Measurements from ENCODE around the gene UBE2S.

- TF ChIP-seq SIN3A (IDR thresholded peaks at IDR 0.05; ENCODE audit: low read depth, low read length), result no peak
- no peak for TF ChIP-seq SMC3 (IDR thresholded peaks at IDR 0.05; ENCODE audit: borderline replicate concordance, low read length)
- no peak for TF ChIP-seq RAD21 (IDR thresholded peaks at IDR 0.05; ENCODE audit: insufficient read depth, low read depth, low read length)
- TF ChIP-seq POLR2A (IDR thresholded peaks at IDR 0.05; ENCODE audit: low read depth, low read length), result no peak
- no peak for TF ChIP-seq BCLAF1 (IDR thresholded peaks at IDR 0.05)
- TF ChIP-seq CTCF (IDR thresholded peaks at IDR 0.05 in 2 of 3, conservative IDR thresholded peaks at IDR 0.05 in 1 of 3; ENCODE audit: control insufficient read depth in 2 of 3, extremely low read depth in 1 of 3, insufficient read depth in 1 of 3, low read depth in 3 of 3, low read length in 3 of 3), result no peak
- no peak for TF ChIP-seq SP1 (IDR thresholded peaks at IDR 0.05; ENCODE audit: low read depth, low read length)
- no peak for TF ChIP-seq MYC (IDR thresholded peaks at IDR 0.05; ENCODE audit: insufficient read depth, insufficient read length, insufficient replicate concordance, low read length, severe bottlenecking)
- no peak for TF ChIP-seq E2F4 (IDR thresholded peaks at IDR 0.05; ENCODE audit: low read depth, low read length)
- TF ChIP-seq RFX5 (IDR thresholded peaks at IDR 0.05; ENCODE audit: low read depth, low read length), result no peak
- no peak for TF ChIP-seq TCF3 (IDR thresholded peaks at IDR 0.05; ENCODE audit: borderline replicate concordance, insufficient read depth, low read depth, low read length)
Measured at GRCh38 chr19:55452749-55453346, 45.3 kb upstream of the UBE2S start.
